ENCODE results near the gene TIAM2. TPM values are rescaled to one million over a fixed set of nuclear protein-coding genes. Genes with fewer than 3 reads are reported as not detected.

Gene TIAM2
- total RNA-seq, 2 experiments from 2014 or later, result 5.4 to 6.2 TPM

DNA sequence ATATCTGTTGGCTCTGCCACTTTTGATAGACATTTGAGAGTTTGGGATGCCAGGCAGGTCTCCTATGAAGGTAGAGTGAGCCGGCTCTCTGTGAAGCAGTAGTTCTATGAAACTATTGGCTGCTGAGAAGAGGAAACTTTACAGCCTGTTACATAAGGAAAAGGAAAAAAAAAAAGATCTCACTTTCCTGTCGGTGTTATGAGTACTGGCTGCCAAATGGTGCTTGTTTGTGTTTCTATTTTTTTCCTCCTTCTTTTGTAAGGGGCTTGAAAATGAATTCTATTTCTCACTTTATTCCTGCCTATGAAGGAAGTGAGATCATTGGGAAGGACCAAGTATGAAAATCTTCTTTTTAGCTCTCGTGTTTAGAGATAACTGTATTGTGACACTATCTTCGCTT is 195.6 kb downstream of the TIAM2 start:
- no peaks in the 10 kb centered on the region; the same call in 1 of the 2 replicates for H3K36me3 ChIP-seq (ENCODE audit: insufficient read depth, low read length)
- H3K27ac ChIP-seq (ENCODE audit: low read depth, low read length, poor library complexity, severe bottlenecking), result no peak overlapping the region
- no peak overlapping the region for H3K4me2 ChIP-seq (ENCODE audit: low read length)
- H3K9me2 ChIP-seq (ENCODE audit: insufficient read depth, low read length), result no peaks in the 10 kb centered on the region
- H2AFZ ChIP-seq (ENCODE audit: low read length), result no peak overlapping the region
- H3K4me1 ChIP-seq (ENCODE audit: insufficient read depth, low read length, poor library complexity, severe bottlenecking), result peaks cover 16% of the 10 kb centered on the region
- H3K79me2 ChIP-seq (ENCODE audit: insufficient read depth, low read depth, low read length), result no peaks in the 10 kb centered on the region
- no peaks in the 10 kb centered on the region for H3K9me3 ChIP-seq (ENCODE audit: low read length)
- POLR2A ChIA-PET, result no interaction called here
- H3K4me3 ChIP-seq (ENCODE audit: low read depth, low read length, poor library complexity, severe bottlenecking), result no peak overlapping the region
- no peak for DNase-seq (ENCODE audit: low spot score)
- intact Hi-C loops (cut with micrococcal nuclease; ENCODE audit: unreplicated experiment), result no loop called here
- no TSS peak for BruUV-seq (replicated peaks)
- TF ChIP-seq EZH2phosphoT487 (IDR thresholded peaks at IDR 0.05; ENCODE audit: borderline replicate concordance, low read depth, low read length), result no peak
- TF ChIP-seq, protein P1, sequence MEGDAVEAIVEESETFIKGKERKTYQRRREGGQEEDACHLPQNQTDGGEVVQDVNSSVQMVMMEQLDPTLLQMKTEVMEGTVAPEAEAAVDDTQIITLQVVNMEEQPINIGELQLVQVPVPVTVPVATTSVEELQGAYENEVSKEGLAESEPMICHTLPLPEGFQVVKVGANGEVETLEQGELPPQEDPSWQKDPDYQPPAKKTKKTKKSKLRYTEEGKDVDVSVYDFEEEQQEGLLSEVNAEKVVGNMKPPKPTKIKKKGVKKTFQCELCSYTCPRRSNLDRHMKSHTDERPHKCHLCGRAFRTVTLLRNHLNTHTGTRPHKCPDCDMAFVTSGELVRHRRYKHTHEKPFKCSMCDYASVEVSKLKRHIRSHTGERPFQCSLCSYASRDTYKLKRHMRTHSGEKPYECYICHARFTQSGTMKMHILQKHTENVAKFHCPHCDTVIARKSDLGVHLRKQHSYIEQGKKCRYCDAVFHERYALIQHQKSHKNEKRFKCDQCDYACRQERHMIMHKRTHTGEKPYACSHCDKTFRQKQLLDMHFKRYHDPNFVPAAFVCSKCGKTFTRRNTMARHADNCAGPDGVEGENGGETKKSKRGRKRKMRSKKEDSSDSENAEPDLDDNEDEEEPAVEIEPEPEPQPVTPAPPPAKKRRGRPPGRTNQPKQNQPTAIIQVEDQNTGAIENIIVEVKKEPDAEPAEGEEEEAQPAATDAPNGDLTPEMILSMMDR (conservative IDR thresholded peaks at IDR 0.05; ENCODE audit: low read length), result no peak
- CTCF ChIA-PET (ENCODE audit: unreplicated experiment), result no interaction called here
- H4K20me1 ChIP-seq (ENCODE audit: insufficient read depth, low read length), result no peaks in the 10 kb centered on the region

DNA sequence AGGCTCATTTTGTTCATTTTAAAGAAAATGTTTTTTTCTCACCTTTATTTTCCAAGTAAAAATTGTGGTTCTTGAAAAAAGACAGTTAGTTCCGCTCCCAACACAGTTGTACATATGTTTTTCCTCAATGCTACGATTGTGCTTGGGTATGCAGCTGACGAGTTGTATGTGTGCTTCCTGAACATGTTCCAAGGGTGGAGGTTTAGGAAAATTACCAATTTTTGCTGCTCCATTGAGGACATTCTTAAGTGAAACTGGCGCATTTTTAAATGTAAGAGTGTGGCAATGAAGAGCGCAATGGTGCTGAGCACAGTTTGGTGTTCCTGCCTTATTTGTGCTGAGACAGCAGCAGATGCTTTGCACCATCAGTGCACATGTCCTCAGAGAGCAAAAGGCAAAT is 198.4 kb downstream of the TIAM2 start:
- no peak for TF ChIP-seq EZH2phosphoT487 (IDR thresholded peaks at IDR 0.05; ENCODE audit: borderline replicate concordance, low read depth, low read length)
- TF ChIP-seq, protein P1 (conservative IDR thresholded peaks at IDR 0.05; ENCODE audit: low read length), result no peak
- Histone ChIP-seq H3K4me3 (ENCODE audit: low read depth, low read length, poor library complexity, severe bottlenecking) (no peak overlapping the region), H3K79me2 (ENCODE audit: insufficient read depth, low read depth, low read length) (no peaks in the 10 kb centered on the region), H3K27ac (ENCODE audit: low read depth, low read length, poor library complexity, severe bottlenecking) (no peak overlapping the region), H2AFZ (ENCODE audit: low read length) (no peak overlapping the region), H3K4me1 (ENCODE audit: insufficient read depth, low read length, poor library complexity, severe bottlenecking) (no peaks in the 10 kb centered on the region), H3K36me3 (ENCODE audit: insufficient read depth, low read length) (peaks cover 8% of the 10 kb centered on the region; the same call in 1 of the 2 replicates), H4K20me1 (ENCODE audit: insufficient read depth, low read length) (no peaks in the 10 kb centered on the region), H3K4me2 (ENCODE audit: low read length) (no peak overlapping the region), H3K9me2 (ENCODE audit: insufficient read depth, low read length) (no peaks in the 10 kb centered on the region), H3K9me3 (ENCODE audit: low read length) (no peaks in the 10 kb centered on the region)
- CTCF ChIA-PET (ENCODE audit: unreplicated experiment), result interaction anchor here (0.6 kb wide), 1 partner anchor 43 kb away, joined by 3 read pairs; no protein-coding TSS in a partner anchor
- POLR2A ChIA-PET, result no interaction called here
- no peak for DNase-seq (ENCODE audit: low spot score)
- intact Hi-C loops (cut with micrococcal nuclease; ENCODE audit: unreplicated experiment), result no loop called here
- no TSS peak for BruUV-seq (replicated peaks)

DNA sequence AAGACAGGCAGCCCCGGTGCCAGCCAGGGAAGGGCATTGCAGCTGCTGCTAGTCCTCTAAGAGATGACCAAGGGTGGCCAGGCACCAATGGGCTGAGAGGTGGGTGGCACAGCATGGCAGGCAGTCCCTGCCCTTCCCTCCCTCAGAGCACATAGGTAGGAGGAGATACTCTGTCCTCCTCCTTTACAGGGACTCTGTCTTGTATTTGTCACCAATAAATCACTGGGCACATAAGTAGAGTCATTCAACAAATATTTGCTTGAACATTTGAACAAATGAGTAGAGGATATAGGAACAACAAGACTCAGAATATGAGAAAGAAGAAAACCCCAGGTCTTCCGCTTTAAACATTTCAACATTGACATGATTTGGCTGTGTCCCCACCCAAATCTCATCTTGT is 199.3 kb downstream of the TIAM2 start:
- no peaks in the 10 kb centered on the region for H3K79me2 ChIP-seq (ENCODE audit: insufficient read depth, low read depth, low read length)
- no peak overlapping the region for H3K4me2 ChIP-seq (ENCODE audit: low read length)
- ChIA-PET CTCF (ENCODE audit: unreplicated experiment) (no interaction called here), POLR2A (no interaction called here)
- H3K4me3 ChIP-seq (ENCODE audit: low read depth, low read length, poor library complexity, severe bottlenecking), result no peak overlapping the region
- peaks cover 8% of the 10 kb centered on the region; the same call in 1 of the 2 replicates for H3K36me3 ChIP-seq (ENCODE audit: insufficient read depth, low read length)
- no peaks in the 10 kb centered on the region for H4K20me1 ChIP-seq (ENCODE audit: insufficient read depth, low read length)
- intact Hi-C loops (cut with micrococcal nuclease; ENCODE audit: unreplicated experiment), result no loop called here
- H3K9me2 ChIP-seq (ENCODE audit: insufficient read depth, low read length), result no peaks in the 10 kb centered on the region
- TF ChIP-seq EZH2phosphoT487 (IDR thresholded peaks at IDR 0.05; ENCODE audit: borderline replicate concordance, low read depth, low read length), result no peak
- TF ChIP-seq, protein P1 (conservative IDR thresholded peaks at IDR 0.05; ENCODE audit: low read length), result no peak
- H3K27ac ChIP-seq (ENCODE audit: low read depth, low read length, poor library complexity, severe bottlenecking), result no peak overlapping the region
- no TSS peak for BruUV-seq (replicated peaks)
- H3K4me1 ChIP-seq (ENCODE audit: insufficient read depth, low read length, poor library complexity, severe bottlenecking), result no peaks in the 10 kb centered on the region
- no peak for DNase-seq (ENCODE audit: low spot score)
- H2AFZ ChIP-seq (ENCODE audit: low read length), result no peak overlapping the region
- H3K9me3 ChIP-seq (ENCODE audit: low read length), result no peaks in the 10 kb centered on the region
